NT2/D1 (cell line): ENCODE data around the gene QRFP.

Source experiments
- DNase-seq: peaks from one replicate; pipeline ENCODE4 v3.0.0-alpha.2; 2011; ENCODE audit warnings: low read depth, low spot score
- H3K27me3 ChIP-seq: 2 replicates; pipeline ENCODE4 v1.6.0; 2011; ENCODE audit warnings: mild to moderate bottlenecking; ENCODE audit not compliant: insufficient read length, insufficient read depth
- H3K36me3 ChIP-seq: 2 replicates; pipeline ENCODE4 v1.6.1; 2011; ENCODE audit warnings: mild to moderate bottlenecking, low read length, mixed read lengths; ENCODE audit not compliant: insufficient read depth, insufficient read length
- H3K4me1 ChIP-seq: 2 replicates; pipeline ENCODE4 v1.5.1; 2011; ENCODE audit not compliant: insufficient read depth, insufficient read length
- H3K4me3 ChIP-seq: 2 replicates; pipeline ENCODE4 v1.5.1; 2011; ENCODE audit warnings: low read depth; ENCODE audit not compliant: insufficient read length
- H3K9ac ChIP-seq: 2 replicates; pipeline ENCODE4 v1.6.0; 2011; ENCODE audit warnings: low read depth; ENCODE audit not compliant: insufficient read length
- H3K9me3 ChIP-seq: 2 replicates; pipeline ENCODE4 v1.5.1; 2011; ENCODE audit warnings: mild to moderate bottlenecking, low read length; ENCODE audit not compliant: insufficient read depth
- SUZ12 ChIP-seq: IDR thresholded peaks from 2 replicates; pipeline ENCODE4 v1.6.1; 2011; ENCODE audit not compliant: insufficient read length, insufficient read depth; ENCODE audit errors: extremely low read depth
- YY1 ChIP-seq: IDR thresholded peaks from 2 replicates; pipeline ENCODE4 v1.6.1; 2011; ENCODE audit not compliant: insufficient read length, insufficient read depth
- ZNF274 ChIP-seq: IDR thresholded peaks from 2 replicates; pipeline ENCODE4 v1.6.1; 2011; ENCODE audit warnings: mild to moderate bottlenecking, low read depth, low read length

QRFP gene

DNA sequence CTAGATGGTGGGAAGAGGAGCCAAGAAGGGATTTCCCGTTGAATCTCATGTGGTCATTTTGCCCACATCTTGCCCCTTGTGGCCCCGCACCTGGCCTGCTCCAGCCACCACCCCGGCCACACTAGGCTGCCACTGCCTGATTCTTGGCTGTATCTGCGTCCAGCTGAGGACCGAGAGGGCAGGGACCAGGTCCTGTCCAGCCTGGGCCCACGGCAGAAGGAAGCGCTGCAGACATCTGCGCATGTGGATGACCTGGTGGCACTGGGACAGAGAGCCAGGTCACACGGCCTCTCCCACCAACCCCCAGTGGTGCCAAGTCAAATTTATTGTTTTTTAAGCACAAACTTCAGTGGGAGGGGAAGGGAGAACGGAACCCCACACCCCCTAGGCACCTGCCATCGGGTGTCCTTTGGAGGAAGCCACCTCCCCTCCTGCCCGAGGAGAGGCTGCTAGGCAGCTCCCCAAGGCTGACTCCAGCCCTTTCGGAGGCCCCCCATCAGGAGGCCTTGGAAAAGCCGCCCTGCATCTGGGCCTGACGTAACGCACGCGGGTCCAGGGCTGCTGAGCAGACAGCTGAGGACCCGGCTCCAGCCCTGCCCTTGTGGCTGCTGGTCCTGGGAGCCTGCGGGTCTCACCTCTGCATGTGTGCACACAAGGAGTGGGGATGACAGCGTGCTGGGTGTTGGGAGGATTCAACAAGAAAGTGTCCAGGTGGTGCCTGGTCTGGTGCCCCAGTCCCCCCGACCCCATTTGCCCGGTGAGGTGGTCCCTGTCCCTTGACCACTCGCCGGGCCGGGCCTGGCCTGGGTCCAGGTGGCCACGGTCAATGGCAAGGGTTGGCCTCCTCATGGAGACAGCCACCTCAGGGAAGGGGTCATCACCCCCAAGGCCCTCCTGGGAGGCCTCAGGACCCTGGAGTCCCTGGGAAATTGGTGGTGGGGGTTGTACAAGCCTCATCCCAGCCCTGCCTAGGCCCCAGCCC, 5.9 kb upstream of the QRFP start:
- no peak for TF ChIP-seq YY1
- TF ChIP-seq ZNF274 = no peak
- TF ChIP-seq SUZ12 = no peak

DNA sequence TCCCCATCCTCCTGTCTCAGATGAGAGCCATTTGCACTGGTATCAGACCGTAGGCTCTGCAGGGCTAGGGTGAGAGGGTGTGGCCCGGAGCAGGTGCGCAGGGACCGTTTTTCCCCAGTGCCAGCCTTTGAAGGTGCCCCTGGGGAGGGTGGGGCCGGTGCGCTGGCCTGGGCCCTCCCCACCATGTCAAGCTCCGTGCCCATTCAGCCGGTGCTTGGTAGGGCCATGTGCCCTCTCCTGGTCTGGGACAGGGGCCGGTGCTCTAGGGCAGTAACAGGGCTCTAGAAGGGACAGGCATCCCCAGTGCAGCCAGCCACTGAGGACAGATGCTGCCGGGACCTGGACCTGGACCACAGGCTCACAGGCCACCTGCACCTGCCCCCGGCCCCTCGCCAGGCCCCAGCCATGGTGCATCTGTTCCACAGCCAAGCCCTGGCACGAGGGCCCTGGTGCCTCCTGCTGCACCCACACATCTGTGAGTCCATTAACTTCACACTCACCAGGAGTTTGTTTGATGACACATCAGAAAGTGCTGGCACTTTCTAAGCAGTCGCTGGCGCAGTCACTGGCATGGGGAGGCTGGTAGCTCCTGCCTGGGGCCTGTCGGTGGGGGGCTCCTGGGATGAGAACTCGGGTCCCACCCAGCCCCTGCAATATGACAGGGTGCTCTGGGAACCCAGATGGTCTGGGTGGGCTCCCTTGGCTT, 5.0 kb upstream of the QRFP start:
- H3K27me3 ChIP-seq = no peaks in the 10 kb centered on the region

More for the DNA sequence above, 5.9 kb upstream of the QRFP start:
- peaks cover 4% of the 10 kb centered on the region for H3K4me1 ChIP-seq
- no peak for DNase-seq
- H3K36me3 ChIP-seq = no peaks in the 10 kb centered on the region
- no peaks in the 10 kb centered on the region for H3K27me3 ChIP-seq
- H3K4me3 ChIP-seq = no peak overlapping the region
- no peak overlapping the region for H3K9ac ChIP-seq
- no peaks in the 10 kb centered on the region for H3K9me3 ChIP-seq

DNA sequence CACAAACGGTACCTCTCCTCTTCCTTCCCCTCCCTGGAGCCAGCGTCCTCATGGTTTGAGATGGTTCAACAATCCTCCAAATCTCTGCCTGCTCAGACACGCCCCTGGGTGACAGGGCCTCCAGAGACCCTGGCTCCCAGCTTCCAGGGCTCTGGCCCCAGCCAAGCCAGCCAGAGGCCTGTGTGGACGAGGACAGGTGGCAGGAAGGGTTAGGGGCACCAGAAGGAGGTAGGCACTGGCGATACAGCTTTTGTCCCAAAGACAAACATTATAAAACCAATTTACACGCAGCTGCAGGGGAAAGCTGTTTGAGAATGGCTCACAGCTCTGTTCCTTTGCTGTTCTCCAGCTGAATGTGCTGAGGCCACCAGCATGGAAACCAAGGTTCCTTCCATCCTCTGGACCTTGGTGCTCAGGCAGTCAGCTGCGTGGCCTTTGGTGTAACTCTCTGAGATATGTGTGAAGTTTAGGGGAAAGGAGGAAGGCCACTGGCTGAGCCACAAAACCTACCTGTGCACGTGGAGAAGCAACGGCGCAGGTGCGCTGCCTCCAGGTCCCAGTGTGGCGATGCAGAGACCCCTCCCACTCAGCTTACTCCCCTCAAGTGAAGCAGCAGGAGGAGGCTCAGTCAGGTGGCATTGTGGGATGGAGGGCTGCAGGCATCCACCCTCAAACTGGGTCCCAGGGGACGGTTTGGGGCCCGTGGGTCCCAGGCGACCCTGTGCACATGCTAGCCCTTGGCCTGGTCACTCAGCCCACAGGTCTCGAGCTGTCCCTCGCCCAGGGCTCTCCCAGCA, 4.3 kb upstream of the QRFP start:
- DNase-seq = no peak
- no peak for TF ChIP-seq ZNF274
- H3K4me1 ChIP-seq = peaks cover 1% of the 10 kb centered on the region
- no peaks in the 10 kb centered on the region for H3K9me3 ChIP-seq
- no peaks in the 10 kb centered on the region for H3K27me3 ChIP-seq
- no peak overlapping the region for H3K9ac ChIP-seq
- H3K36me3 ChIP-seq = no peaks in the 10 kb centered on the region
- H3K4me3 ChIP-seq = no peak overlapping the region

More for the DNA sequence above, 5.0 kb upstream of the QRFP start:
- H3K4me3 ChIP-seq = no peak overlapping the region
- H3K9ac ChIP-seq = no peak overlapping the region
- H3K36me3 ChIP-seq = no peaks in the 10 kb centered on the region
- H3K9me3 ChIP-seq = no peaks in the 10 kb centered on the region
- TF ChIP-seq SUZ12 (no peak), ZNF274 (no peak), YY1 (no peak)
- DNase-seq = no peak
- peaks cover 4% of the 10 kb centered on the region for H3K4me1 ChIP-seq

- TF ChIP-seq ZNF274 (no peak), SUZ12 (no peak), YY1 (no peak)
- Histone ChIP-seq H3K4me3 (no peak overlapping the region), H3K27me3 (no peaks in the 10 kb centered on the region), H3K9ac (no peak overlapping the region), H3K9me3 (no peaks in the 10 kb centered on the region), H3K4me1 (peaks cover 6% of the 10 kb centered on the region), H3K36me3 (peaks cover 3% of the 10 kb centered on the region)
- DNase-seq = no peak
Observed at GRCh38 chr9:130899051-130899748, 2.6 kb upstream of the QRFP start.

DNA sequence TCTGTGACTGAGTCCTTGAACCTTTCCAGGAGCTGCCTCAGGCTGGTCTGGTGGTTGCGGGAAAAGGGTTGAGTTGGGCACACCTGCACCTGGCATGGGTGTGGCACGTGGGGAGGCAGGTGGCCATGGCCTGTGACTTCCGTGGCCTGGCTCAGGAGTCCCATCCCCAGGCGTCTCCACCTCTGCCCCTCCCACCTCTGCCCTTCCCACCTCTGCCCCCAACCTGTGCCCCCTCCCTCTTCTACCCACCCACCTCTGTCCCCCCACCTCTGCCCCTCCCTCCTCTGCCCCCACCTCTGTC, 1.9 kb upstream of the QRFP start:
- TF ChIP-seq YY1 (no peak), SUZ12 (no peak), ZNF274 (no peak)
- no peak for DNase-seq
- H3K4me1 ChIP-seq = peaks cover 6% of the 10 kb centered on the region
- no peaks in the 10 kb centered on the region for H3K9me3 ChIP-seq
- H3K36me3 ChIP-seq = peaks cover 9% of the 10 kb centered on the region
- H3K27me3 ChIP-seq = no peaks in the 10 kb centered on the region
- H3K9ac ChIP-seq = no peak overlapping the region
- H3K4me3 ChIP-seq = no peak overlapping the region

GRCh38 chr9:130897848-130898551, 1.4 kb upstream of the QRFP start:
- H3K9me3 ChIP-seq = no peaks in the 10 kb centered on the region
- TF ChIP-seq YY1 = no peak
- TF ChIP-seq ZNF274 = no peak
- TF ChIP-seq SUZ12 = no peak
- peak overlapping the region; percentile 3 for H3K9ac ChIP-seq
- H3K4me3 ChIP-seq = no peak overlapping the region
- H3K36me3 ChIP-seq = peaks cover 14% of the 10 kb centered on the region
- no peaks in the 10 kb centered on the region for H3K27me3 ChIP-seq
- no peak for DNase-seq
- H3K4me1 ChIP-seq = peaks cover 6% of the 10 kb centered on the region
